Lower lobe of right lung (tissue), 2 donors: ENCODE results near the gene TBX4. TPM values are rescaled to one million over a fixed set of nuclear protein-coding genes. Genes with fewer than 3 reads are reported as not detected.

Experiments used
- ATAC-seq, 2 donors: fragments of 200-7000 bp; cut with Tn5 transposase; one replicate each; pipeline ENCODE4 v1.9.1; 2020 to 2022; ENCODE audit warnings: mild to moderate bottlenecking in 2 of 2, moderate library complexity in 2 of 2
- DNase-seq: peaks from one replicate; pipeline ENCODE4 v3.0.0-alpha.2; 2020
- H3K27ac ChIP-seq: fragments of 200-600 bp; one replicate; pipeline ENCODE4 v1.8.0; 2022
- H3K27me3 ChIP-seq: fragments of 200-600 bp; one replicate; pipeline ENCODE4 v1.8.0; 2022; ENCODE audit warnings: low read depth
- H3K36me3 ChIP-seq: fragments of 200-600 bp; one replicate; pipeline ENCODE4 v1.8.0; 2022; ENCODE audit warnings: mild to moderate bottlenecking
- H3K4me1 ChIP-seq: fragments of 200-600 bp; one replicate; pipeline ENCODE4 v1.8.0; 2022
- H3K4me3 ChIP-seq: fragments of 200-600 bp; one replicate; pipeline ENCODE4 v1.8.0; 2022; ENCODE audit warnings: mild to moderate bottlenecking
- H3K9me3 ChIP-seq: fragments of 200-600 bp; one replicate; pipeline ENCODE4 v1.8.0; 2022
- intact Hi-C: fragments of 100-400 bp; cut with DNase I; formaldehyde crosslinking; loops from one replicate; pipeline ENCODE4 v1.11.0; 2022
- total RNA-seq: library from RNA; stranded (reverse); fragmentation: NEBNext Ultra II Directional; extraction: Animal tissue kit (Norgen Biotek cat#: 25700); gene quantifications from one replicate; pipeline ENCODE4 v1.2.1, GENCODE V29; 2021
- TF ChIP-seq, protein P1 (sequence below): fragments of 200-600 bp; IDR thresholded peaks from one replicate; pipeline ENCODE4 v1.8.0; 2022; ENCODE audit warnings: antibody characterized with exemption, mild to moderate bottlenecking
- donor health status: DM: no; HTN: yes; CAD: no; lungs with severe emphysema.

TBX4 gene
- total RNA-seq, 1 donor from 2014 or later = 22.3 TPM

DNA sequence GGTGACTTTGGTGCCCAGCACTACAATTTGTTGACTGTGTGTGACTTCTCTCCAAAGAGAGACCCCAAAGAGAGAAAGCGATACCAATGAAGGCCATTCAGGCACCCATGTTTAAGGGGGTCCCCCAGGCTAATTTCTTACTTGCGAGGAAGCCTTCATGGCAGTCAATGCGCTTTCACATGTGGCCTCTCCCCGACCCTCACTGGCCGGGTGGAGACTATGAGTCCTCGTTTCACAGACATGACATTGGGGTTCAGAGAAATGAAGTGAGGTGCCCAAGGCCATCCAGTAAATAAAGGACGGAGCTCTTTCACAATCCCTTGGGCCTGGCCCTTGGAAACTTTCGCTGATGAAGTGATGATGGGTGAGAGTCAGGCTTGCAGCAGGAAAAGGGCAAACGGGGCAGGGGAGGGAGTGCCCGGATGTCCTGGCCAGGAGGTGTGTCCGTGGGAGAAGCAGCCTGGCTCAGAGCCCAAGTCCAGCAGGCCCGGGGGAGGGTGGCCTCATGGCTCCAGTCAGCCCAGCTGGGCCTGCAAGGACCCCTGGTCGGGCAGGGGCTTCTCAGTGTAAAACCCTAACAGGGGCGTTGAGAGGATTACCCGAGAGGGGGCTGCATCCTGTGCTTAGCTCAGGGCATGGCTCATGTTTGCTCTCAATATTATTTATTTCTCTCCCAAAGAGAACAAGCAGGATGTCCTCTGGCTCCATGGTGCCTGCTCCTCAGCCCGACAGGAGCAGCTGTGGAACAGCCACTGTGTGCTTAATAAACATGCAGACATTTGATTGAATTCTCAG lies 37.9 kb upstream of the TBX4 start:
- Histone ChIP-seq H3K36me3 (no peaks in the 10 kb centered on the region), H3K27ac (peak overlapping the region; percentile 89), H3K9me3 (no peaks in the 10 kb centered on the region), H3K27me3 (peaks cover 16% of the 10 kb centered on the region), H3K4me1 (peaks cover 35% of the 10 kb centered on the region), H3K4me3 (peak overlapping the region; percentile 67)
- TF ChIP-seq, protein P1, sequence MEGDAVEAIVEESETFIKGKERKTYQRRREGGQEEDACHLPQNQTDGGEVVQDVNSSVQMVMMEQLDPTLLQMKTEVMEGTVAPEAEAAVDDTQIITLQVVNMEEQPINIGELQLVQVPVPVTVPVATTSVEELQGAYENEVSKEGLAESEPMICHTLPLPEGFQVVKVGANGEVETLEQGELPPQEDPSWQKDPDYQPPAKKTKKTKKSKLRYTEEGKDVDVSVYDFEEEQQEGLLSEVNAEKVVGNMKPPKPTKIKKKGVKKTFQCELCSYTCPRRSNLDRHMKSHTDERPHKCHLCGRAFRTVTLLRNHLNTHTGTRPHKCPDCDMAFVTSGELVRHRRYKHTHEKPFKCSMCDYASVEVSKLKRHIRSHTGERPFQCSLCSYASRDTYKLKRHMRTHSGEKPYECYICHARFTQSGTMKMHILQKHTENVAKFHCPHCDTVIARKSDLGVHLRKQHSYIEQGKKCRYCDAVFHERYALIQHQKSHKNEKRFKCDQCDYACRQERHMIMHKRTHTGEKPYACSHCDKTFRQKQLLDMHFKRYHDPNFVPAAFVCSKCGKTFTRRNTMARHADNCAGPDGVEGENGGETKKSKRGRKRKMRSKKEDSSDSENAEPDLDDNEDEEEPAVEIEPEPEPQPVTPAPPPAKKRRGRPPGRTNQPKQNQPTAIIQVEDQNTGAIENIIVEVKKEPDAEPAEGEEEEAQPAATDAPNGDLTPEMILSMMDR = no peak
- peak; percentile 67 for DNase-seq
- ATAC-seq = no peak
- intact Hi-C loops = no loop called here

DNA sequence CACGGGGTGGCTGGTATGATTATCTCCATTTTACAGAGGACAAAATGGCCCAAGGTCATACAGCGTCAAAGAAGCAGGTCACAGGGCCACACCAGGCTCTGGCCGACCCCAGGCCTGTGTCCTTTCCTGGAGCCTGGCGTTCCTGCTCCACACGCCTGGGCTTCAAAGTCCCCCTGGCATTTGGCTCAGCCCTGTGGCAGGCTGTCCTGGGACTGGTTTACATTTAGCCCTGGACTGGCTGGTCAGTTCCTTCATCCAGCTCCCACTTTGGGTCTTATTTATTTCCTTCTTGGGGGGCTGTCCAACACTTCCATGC lies 37.3 kb upstream of the TBX4 start:
- TF ChIP-seq, protein P1 = no peak
- Histone ChIP-seq H3K27ac (peak overlapping the region; percentile 89), H3K36me3 (no peaks in the 10 kb centered on the region), H3K9me3 (no peaks in the 10 kb centered on the region), H3K4me1 (peaks cover 32% of the 10 kb centered on the region), H3K27me3 (peaks cover 13% of the 10 kb centered on the region), H3K4me3 (no peak overlapping the region)
- DNase-seq (no peak), ATAC-seq (no peak)
- intact Hi-C loops = no loop called here

DNA sequence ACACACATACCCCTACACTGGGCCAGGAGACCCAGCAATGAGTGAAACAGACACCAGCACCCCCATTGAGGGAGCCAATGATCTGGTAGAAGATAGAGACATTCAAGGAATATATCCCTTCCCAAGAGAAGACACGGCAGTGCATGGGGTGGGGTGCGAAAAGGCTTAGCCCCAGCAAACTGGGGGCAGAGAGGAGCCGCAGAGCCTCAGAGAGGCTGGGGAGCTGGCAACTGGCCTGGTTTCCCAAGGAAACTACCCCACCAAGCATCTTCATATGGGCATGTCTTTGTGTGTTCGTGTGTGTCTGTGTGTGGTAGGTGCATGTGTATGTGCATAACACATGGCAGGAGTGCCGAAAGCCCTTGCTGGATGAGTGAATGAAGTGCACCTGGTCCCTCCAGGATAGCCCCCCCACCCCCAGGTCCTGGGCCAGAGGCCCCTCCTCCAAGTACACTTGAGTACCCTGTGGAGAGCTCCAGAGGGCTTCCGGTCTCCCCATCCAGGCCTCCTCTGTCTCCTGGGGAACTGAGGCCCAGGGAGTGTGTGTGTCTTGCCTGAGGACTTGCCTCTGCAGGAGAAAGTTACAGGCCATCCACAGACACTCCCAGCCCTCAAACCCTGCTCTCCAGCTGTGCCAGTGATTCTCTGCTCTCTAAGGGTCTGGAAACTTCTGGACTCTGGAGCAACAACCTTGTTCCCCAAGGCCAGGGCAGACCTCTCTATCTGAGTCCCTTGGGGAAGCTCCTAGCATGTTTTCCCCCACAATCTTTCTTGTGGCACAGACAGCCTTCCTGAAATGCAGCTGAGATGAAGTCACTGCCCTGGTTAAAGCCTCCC lies 36.6 kb upstream of the TBX4 start:
- intact Hi-C loops = no loop called here
- H3K36me3 ChIP-seq = no peaks in the 10 kb centered on the region
- H3K4me1 ChIP-seq = peaks cover 25% of the 10 kb centered on the region
- peaks cover 6% of the 10 kb centered on the region for H3K27me3 ChIP-seq
- ATAC-seq = no peak
- H3K4me3 ChIP-seq = no peak overlapping the region
- DNase-seq = no peak
- peak overlapping the region; percentile 89 for H3K27ac ChIP-seq
- no peaks in the 10 kb centered on the region for H3K9me3 ChIP-seq
- TF ChIP-seq, protein P1 = no peak

GRCh38 chr17:61416211-61416539 lies 36.0 kb upstream of the TBX4 start:
- peak overlapping the region; percentile 89 for H3K27ac ChIP-seq
- intact Hi-C loops = no loop called here

GRCh38 chr17:61416540-61417363 lies 35.5 kb upstream of the TBX4 start:
- no peaks in the 10 kb centered on the region for H3K9me3 ChIP-seq
- H3K27me3 ChIP-seq = peaks cover 6% of the 10 kb centered on the region
- peaks cover 16% of the 10 kb centered on the region for H3K4me1 ChIP-seq
- DNase-seq = peak; percentile 90
- intact Hi-C loops = no loop called here
- peak overlapping the region; percentile 9 for H3K4me3 ChIP-seq
- no peaks in the 10 kb centered on the region for H3K36me3 ChIP-seq
- TF ChIP-seq, protein P1 = peak; percentile 98
- H3K27ac ChIP-seq = peak overlapping the region; percentile 89
- peak; percentile 69 to 77 for ATAC-seq

More at GRCh38 chr17:61416211-61416539, 36.0 kb upstream of the TBX4 start:
- TF ChIP-seq, protein P1 = no peak
- DNase-seq (no peak), ATAC-seq (no peak)
- Histone ChIP-seq H3K4me1 (peaks cover 21% of the 10 kb centered on the region), H3K4me3 (peak overlapping the region; percentile 9), H3K27me3 (peaks cover 6% of the 10 kb centered on the region), H3K9me3 (no peaks in the 10 kb centered on the region), H3K36me3 (no peaks in the 10 kb centered on the region)
